ENCODE data around the gene CACNA2D2.

The CACNA2D2 gene

GRCh38 chr3:50340448-50341329 lies 162.7 kb downstream of the CACNA2D2 start, which contains the start of gene RASSF1:
Gene RASSF1, minus strand, starts transcription at chr3:50340836. Its CDS starts 31 bp downstream, at chr3:50340805.
- no peak for DNase-seq

- DNase-seq: no peak
Observed at GRCh38 chr3:50340147-50340447, 163.3 kb downstream of the CACNA2D2 start.

- no peak for DNase-seq
Observed at GRCh38 chr3:50339485-50340146, 163.8 kb downstream of the CACNA2D2 start.

GRCh38 chr3:50338965-50339364 lies 164.5 kb downstream of the CACNA2D2 start:
- no peak for DNase-seq

GRCh38 chr3:50337175-50337861 lies 166.1 kb downstream of the CACNA2D2 start:
- DNase-seq: peak; percentile 99

- DNase-seq: peak; percentile 47
Observed at GRCh38 chr3:50336452-50337174, 166.8 kb downstream of the CACNA2D2 start.

GRCh38 chr3:50334339-50335075 lies 168.9 kb downstream of the CACNA2D2 start:
- no peak for DNase-seq

GRCh38 chr3:50333744-50334328 lies 169.6 kb downstream of the CACNA2D2 start:
- no peak for DNase-seq

GRCh38 chr3:50331364-50331907 lies 172.0 kb downstream of the CACNA2D2 start:
- DNase-seq: no peak

GRCh38 chr3:50330330-50330729 lies 173.1 kb downstream of the CACNA2D2 start:
- DNase-seq: no peak

- peak; percentile 98 for DNase-seq
Observed at GRCh38 chr3:50327943-50328691, 175.3 kb downstream of the CACNA2D2 start, which contains the start of gene TUSC2. Gene TUSC2, minus strand, starts transcription at chr3:50328223. Its CDS starts 124 bp downstream, at chr3:50328099.

GRCh38 chr3:50327129-50327528 lies 176.3 kb downstream of the CACNA2D2 start:
- DNase-seq: no peak

GRCh38 chr3:50326182-50326541 lies 177.3 kb downstream of the CACNA2D2 start:
- no peak for DNase-seq

- no peak for DNase-seq
Observed at GRCh38 chr3:50325497-50326181, 177.8 kb downstream of the CACNA2D2 start.

- DNase-seq: no peak
Observed at GRCh38 chr3:50325113-50325480, 178.3 kb downstream of the CACNA2D2 start.

GRCh38 chr3:50324351-50325112 lies 178.9 kb downstream of the CACNA2D2 start:
- peak; percentile 83 for DNase-seq

- no peak for DNase-seq
Observed at GRCh38 chr3:50323614-50324199, 179.7 kb downstream of the CACNA2D2 start.

GRCh38 chr3:50323092-50323600 lies 180.3 kb downstream of the CACNA2D2 start:
- DNase-seq: no peak
